Measurements from ENCODE around the gene CCZ1.
"Not testable (repeated sequence)": the region's sequence is repeated elsewhere in the genome, so short reads cannot be mapped to it uniquely, and the experiment has no call there.

- TF ChIP-seq CTCF, POLR2A, POLR2AphosphoS5 (IDR thresholded peaks at IDR 0.05): not testable (repeated sequence)
These were observed 32.7 kb downstream of the CCZ1 start for GRCh38 chr7:5931250-5931649.
